Immature natural killer cell (primary cell): ENCODE results near the gene ZPBP2. TPM values are rescaled to one million over a fixed set of nuclear protein-coding genes. Genes with fewer than 3 reads are reported as not detected.
"Not testable (repeated sequence)": the region's sequence is repeated elsewhere in the genome, so short reads cannot be mapped to it uniquely, and the experiment has no call there.

ENCODE experiments used
- DNase-seq, 3 donors: peaks; one replicate each; pipeline ENCODE4 v3.0.0; 2022; ENCODE audit warnings: mixed read lengths in 1 of 3
- H3K27ac Mint-ChIP-seq, 6 donors: one replicate each; pipeline ENCODE4 v1.8.0; 2020; ENCODE audit warnings: mixed read lengths in 6 of 6, mild to moderate bottlenecking in 5 of 6, inconsistent platforms in 4 of 6, moderate library complexity in 3 of 6
- H3K27me3 Mint-ChIP-seq, 3 donors: one replicate each; pipeline ENCODE4 v1.8.0; 2020 to 2021; ENCODE audit warnings: low read depth in 3 of 3, mild to moderate bottlenecking in 3 of 3, mixed read lengths in 3 of 3, moderate library complexity in 3 of 3, inconsistent platforms in 1 of 3
- H3K36me3 Mint-ChIP-seq, 3 donors: one replicate each; pipeline ENCODE4 v1.8.0; 2020; ENCODE audit warnings: mixed read lengths in 3 of 3, inconsistent platforms in 2 of 3, mild to moderate bottlenecking in 2 of 3
- H3K4me1 Mint-ChIP-seq, 2 donors: one replicate each; pipeline ENCODE4 v1.8.0; 2020; ENCODE audit warnings: inconsistent platforms in 2 of 2, mild to moderate bottlenecking in 2 of 2, mixed read lengths in 2 of 2, moderate library complexity in 1 of 2
- H3K4me3 Mint-ChIP-seq, 5 donors: one replicate each; pipeline ENCODE4 v1.8.0; 2020; ENCODE audit warnings: mild to moderate bottlenecking in 5 of 5, mixed read lengths in 5 of 5, inconsistent platforms in 3 of 5, moderate library complexity in 3 of 5
- H3K9me3 Mint-ChIP-seq, 6 donors: one replicate each; pipeline ENCODE4 v1.8.0; 2020; ENCODE audit warnings: mild to moderate bottlenecking in 6 of 6, mixed read lengths in 6 of 6, inconsistent platforms in 4 of 6, moderate library complexity in 3 of 6
- polyA plus RNA-seq, 3 donors: library from polyadenylated mRNA; unstranded; fragments of 300-500 nt; fragmentation: Illumina TruSeq; gene quantifications; one replicate each; pipeline ENCODE4 v1.2.3, GENCODE V29; 2021

Gene ZPBP2
- polyA plus RNA-seq, 3 donors from 2014 or later, result not detected

DNA sequence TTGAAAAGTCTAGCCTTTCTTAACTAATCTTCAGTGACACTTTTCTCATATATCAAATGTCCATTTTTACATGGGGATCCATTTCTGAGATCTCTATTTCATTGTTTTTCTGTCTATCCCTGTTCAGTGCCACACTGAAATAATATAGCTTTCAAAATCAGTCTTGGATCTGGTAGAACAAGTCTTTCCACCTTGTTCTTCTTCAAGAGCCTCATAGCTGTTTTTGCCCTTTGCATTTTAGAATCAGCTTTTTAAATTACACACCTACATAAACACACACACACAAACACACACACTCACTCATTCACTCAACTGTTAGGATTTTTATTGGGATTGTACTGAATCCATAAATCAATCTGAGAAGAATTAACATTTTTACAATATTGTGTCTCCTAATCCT, 31.2 kb downstream of the ZPBP2 start:
- Mint-ChIP-seq H3K27me3 (peaks cover 0 to 5% (median 0%) of the 10 kb centered on the region in 3 donors), H3K4me1 (peaks cover 15% of the 10 kb centered on the region in 2 donors), H3K9me3 (no peaks in the 10 kb centered on the region), H3K36me3 (peaks cover 0 to 11% (median 4%) of the 10 kb centered on the region in 3 donors), H3K27ac (no peak overlapping the region), H3K4me3 (no peak overlapping the region)
- no peak for DNase-seq

DNA sequence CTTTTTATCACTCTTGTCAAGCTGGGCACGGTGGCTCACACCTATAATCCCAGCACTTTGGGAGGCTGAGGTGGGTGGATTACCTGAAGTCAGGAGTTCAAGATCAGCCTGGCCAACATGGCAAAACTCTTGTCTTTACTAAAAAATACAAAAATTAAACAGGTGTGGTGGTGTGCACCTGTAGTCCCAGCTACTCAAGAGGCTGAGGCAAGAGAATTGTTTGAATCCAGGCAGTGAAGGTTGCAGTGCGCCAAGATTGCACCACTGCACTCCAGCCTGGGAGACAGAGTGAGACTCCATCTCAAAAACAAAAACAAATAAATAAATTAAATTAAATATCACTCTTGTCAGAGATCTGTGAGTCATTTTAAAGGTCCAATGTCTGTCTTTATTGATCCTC, 34.0 kb downstream of the ZPBP2 start:
- peaks cover 4 to 21% (median 11%) of the 10 kb centered on the region in 3 donors for H3K36me3 Mint-ChIP-seq
- H3K4me1 Mint-ChIP-seq, result peaks cover 21 to 26% of the 10 kb centered on the region in 2 donors
- not testable (repeated sequence) for H3K4me3 Mint-ChIP-seq, H3K9me3 Mint-ChIP-seq, DNase-seq, H3K27ac Mint-ChIP-seq, H3K27me3 Mint-ChIP-seq

DNA sequence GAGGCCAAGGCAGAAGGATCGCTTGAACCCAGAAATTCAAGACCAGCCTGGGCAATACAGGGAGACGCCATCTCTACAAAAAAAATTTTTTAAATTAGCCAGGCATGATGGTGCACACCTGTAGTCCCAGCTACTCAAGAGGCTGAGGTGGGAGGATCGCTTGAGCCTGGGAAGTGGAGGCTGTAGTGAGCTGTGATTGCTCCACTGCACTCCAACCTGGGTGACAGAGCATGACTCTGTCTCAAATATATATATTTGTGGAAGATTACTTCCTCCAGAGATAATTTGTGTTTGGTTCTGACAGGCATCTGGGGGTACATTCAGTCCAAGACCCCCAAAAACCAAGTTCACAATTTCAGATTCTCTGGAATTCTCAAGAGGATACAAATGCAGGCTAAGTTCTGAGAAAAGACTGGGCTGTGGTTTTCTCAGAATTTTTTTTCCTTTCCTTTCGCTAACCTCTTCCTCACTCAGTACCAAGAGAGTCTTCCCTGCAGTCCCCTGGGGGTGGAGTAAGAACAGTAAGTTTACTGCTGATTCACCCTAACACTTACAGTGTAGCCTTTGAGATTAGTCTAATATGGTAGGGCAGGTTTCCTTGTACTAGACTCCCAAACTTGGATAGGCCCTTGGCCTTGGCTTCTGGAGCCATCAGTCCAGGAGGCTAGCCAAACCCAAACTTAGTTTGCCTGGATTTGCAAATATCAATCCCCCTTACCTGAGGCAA, 35.3 kb downstream of the ZPBP2 start:
- H3K4me1 Mint-ChIP-seq, result peaks cover 21 to 26% of the 10 kb centered on the region in 2 donors
- peaks cover 4 to 25% (median 13%) of the 10 kb centered on the region in 3 donors for H3K36me3 Mint-ChIP-seq
- H3K27me3 Mint-ChIP-seq, result no peaks in the 10 kb centered on the region
- peak overlapping the region; percentile 60 to 82 (median 65) for H3K4me3 Mint-ChIP-seq
- H3K9me3 Mint-ChIP-seq, result no peaks in the 10 kb centered on the region
- peak overlapping the region; percentile 66 to 86 (median 76) for H3K27ac Mint-ChIP-seq
- DNase-seq, result peak; percentile 14 to 44 (median 16)

DNA sequence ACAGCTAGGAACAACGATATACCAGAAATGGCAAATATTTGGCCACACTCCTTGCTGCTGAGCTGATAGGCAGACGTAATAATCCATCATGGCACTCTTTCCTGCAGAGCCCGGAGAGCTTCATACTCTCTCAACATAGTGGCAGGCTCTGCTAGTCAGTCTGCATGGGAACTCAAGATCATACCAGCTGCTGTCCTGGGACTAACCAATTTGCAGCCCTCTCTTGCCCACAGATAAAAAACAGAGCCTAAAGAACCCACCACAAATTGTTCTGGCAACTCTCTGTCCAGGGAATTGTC, 36.9 kb downstream of the ZPBP2 start:
- Mint-ChIP-seq H3K4me3 (no peak overlapping the region), H3K4me1 (peaks cover 21 to 26% of the 10 kb centered on the region in 2 donors), H3K9me3 (no peaks in the 10 kb centered on the region), H3K27ac (peak overlapping the region in 1 of 6 donors; percentile 78), H3K36me3 (peaks cover 11 to 37% (median 18%) of the 10 kb centered on the region in 3 donors), H3K27me3 (no peaks in the 10 kb centered on the region)
- DNase-seq, result no peak

DNA sequence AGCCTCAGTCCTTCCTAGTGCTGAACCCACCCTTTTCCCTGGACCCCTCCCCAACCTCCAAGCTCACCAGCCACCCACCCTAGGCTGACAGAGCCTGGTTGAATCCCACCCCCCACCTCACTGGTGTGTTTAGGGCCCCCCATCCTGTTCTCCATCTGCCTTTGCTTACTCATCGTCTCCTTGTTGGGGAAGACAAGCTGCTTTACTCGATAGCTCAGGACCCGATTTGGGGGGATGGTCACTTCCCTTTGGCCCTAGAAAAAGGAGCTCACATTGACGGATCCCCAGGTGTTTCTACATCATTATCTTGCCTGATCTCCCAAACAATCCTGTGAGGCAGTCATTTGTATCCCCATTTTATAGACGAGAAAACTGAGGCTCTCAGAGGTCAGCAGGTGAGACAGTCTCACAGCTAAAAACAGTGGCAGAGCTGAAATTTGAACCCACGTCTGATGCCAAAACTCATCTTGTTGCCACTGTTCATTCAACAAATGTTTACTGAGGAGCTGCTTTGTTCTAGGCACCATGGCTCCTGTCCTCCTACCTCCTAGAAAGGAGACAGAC, 40.9 kb downstream of the ZPBP2 start:
- Mint-ChIP-seq H3K4me1 (peaks cover 10 to 13% of the 10 kb centered on the region in 2 donors), H3K27me3 (no peaks in the 10 kb centered on the region), H3K9me3 (no peaks in the 10 kb centered on the region), H3K27ac (no peak overlapping the region), H3K4me3 (no peak overlapping the region), H3K36me3 (peaks cover 14 to 56% (median 21%) of the 10 kb centered on the region in 3 donors)
- no peak for DNase-seq

DNA sequence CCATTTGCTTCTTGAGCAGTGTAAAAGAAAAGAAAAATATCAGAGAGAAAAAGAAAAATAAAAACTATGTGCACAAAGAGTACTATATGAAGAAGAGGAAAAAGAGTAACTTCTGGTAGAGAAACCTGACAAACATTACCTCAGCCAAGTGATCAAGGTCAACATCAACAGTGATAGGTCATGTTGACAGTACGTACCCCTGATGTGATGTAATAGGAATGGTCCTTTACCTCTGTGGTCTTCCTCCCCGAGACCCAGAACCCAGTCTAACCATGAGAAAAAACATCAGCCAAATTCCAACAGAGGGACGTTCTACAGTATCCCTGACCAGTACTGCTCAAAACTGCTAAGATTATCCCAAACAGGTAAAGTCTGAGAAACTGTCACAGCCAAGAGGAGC, 46.0 kb downstream of the ZPBP2 start:
- Mint-ChIP-seq H3K36me3 (peaks cover 17 to 65% (median 31%) of the 10 kb centered on the region in 3 donors), H3K27me3 (no peaks in the 10 kb centered on the region), H3K27ac (no peak overlapping the region), H3K9me3 (no peaks in the 10 kb centered on the region), H3K4me3 (no peak overlapping the region), H3K4me1 (peaks cover 4 to 5% of the 10 kb centered on the region in 2 donors)
- DNase-seq, result no peak

DNA sequence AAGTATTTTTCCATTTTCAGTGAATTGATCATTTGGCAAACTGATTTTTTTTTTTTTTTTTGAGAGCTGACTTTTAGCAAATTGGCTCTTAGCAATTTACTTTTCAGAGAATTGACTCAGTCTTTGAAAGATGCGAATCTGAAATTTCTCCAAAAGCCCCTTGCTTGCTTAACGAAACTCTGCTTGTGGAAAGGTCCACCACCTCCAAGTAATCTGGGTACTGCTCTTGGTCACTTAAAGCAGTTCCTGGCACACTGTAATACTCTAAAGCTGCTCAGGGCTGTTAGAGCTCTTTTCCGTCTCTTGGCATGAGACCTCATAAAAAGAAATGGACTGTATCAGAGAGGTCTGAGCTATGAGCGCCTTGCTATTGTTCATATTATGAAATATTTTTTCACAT, 47.6 kb downstream of the ZPBP2 start:
- Mint-ChIP-seq H3K27me3 (peaks cover 0 to 1% (median 0%) of the 10 kb centered on the region in 3 donors), H3K9me3 (no peaks in the 10 kb centered on the region), H3K36me3 (peaks cover 11 to 54% (median 27%) of the 10 kb centered on the region in 3 donors), H3K27ac (peak overlapping the region in 1 of 6 donors; percentile 17), H3K4me3 (no peak overlapping the region), H3K4me1 (peaks cover 6 to 9% of the 10 kb centered on the region in 2 donors)
- DNase-seq, result no peak

DNA sequence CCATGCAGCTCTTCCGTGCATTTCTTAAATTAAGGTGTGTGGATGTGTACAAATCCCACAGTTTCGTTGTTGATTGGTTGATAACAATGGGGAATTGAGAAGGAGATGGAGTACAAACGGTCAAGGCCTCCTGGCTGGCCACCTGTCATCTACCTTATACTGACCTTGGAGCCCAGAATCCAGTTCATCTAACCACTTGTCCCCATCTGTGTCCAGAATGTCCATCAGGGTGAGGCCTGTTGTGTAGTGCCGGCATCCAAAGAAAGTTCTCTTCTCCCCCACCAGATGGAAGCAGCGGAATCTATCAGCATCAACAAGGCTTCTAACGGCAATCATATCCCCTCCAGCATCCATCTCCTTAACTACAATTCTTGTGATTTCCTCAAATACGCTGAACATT, 48.9 kb downstream of the ZPBP2 start:
- H3K4me1 Mint-ChIP-seq, result peaks cover 16 to 23% of the 10 kb centered on the region in 2 donors
- H3K9me3 Mint-ChIP-seq, result no peaks in the 10 kb centered on the region
- H3K36me3 Mint-ChIP-seq, result peaks cover 11 to 44% (median 23%) of the 10 kb centered on the region in 3 donors
- DNase-seq, result no peak
- peaks cover 0 to 1% (median 0%) of the 10 kb centered on the region in 3 donors for H3K27me3 Mint-ChIP-seq
- no peak overlapping the region for H3K4me3 Mint-ChIP-seq
- peak overlapping the region in 1 of 6 donors; percentile 73 for H3K27ac Mint-ChIP-seq

DNA sequence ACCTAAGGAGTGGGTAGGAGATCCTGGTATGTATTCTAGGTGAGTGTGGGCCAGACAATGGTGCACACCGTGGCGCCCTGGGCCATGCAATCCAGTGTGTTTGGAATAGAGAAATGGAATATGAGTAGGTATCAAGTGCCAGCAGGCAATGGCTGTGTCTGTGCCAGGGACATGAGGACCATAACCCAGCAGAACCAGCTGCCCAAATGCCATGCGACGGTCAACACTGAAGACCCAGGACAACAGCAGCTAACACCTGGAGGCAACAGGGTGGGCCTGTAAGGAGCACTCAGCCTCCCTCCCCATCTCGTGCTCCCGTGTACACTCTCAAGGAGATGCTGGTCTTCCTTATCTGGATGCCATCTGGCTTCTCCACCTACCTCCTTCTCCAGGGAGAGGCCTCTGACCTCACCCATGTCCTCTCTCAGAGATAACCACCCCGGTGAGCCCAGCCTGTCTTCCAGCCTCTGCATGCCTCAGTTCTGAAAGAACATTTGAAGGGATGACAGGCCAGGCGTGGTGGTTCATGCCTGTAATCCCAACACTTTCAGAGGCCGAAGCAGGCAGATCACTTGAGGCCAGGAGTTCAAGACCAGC, 51.2 kb downstream of the ZPBP2 start:
- Mint-ChIP-seq H3K4me1 (peaks cover 28% of the 10 kb centered on the region in 2 donors), H3K4me3 (no peak overlapping the region), H3K27ac (peak overlapping the region in 1 of 6 donors; percentile 9), H3K27me3 (peaks cover 0 to 1% (median 0%) of the 10 kb centered on the region in 3 donors), H3K9me3 (no peaks in the 10 kb centered on the region), H3K36me3 (peaks cover 7 to 35% (median 13%) of the 10 kb centered on the region in 3 donors)
- DNase-seq, result no peak

DNA sequence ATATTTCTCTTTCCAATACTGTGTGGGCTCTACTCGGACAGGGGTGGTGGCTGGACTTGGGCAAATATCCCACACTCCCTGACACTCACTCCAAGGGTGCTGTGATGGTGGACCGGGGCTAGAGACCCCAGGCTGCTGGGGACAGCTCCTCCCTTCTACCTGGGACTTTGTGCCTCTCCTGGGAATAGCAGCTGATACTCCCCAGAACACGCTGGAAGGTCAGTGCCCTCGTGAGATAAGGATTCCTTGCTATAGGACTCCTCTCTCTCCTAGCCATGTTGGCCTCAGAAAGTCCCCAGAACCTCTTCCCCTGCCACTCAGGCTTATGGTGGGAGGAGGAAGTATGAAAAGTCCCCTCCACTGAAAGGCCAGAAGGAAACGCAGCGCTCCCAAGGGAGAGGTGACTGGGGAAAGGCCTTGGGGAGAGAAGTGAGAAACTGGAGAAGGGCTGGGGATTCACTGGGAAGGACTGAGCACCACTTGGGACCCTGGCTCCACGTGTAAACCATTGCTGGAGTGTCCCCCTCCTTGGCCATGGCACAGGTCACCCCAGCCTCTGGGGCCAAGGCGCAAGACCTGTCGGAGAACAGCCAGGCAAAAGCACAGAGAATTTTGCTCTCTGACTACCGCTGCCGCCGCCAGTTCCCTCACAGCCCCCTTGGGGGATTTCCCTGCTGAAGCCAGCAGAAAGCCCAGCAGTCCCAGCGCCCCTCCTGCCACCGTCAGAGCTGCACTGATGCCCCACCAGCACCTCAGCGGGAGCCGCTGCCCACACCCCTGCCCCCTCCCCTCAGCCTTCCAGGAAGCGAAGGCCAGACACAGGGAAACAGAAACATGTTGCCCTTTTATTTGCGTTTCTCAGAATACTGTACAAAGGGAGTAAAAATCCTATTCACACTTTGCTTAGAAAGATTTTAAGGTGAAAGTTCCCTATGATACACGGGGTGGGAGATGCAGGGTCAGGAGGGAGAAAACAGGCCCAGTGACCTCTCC, 52.5 kb downstream of the ZPBP2 start:
- no peak for DNase-seq
- peaks cover 0 to 1% (median 0%) of the 10 kb centered on the region in 3 donors for H3K27me3 Mint-ChIP-seq
- peaks cover 41% of the 10 kb centered on the region in 2 donors for H3K4me1 Mint-ChIP-seq
- peak overlapping the region; percentile 17 to 67 (median 54) for H3K27ac Mint-ChIP-seq
- no peaks in the 10 kb centered on the region for H3K9me3 Mint-ChIP-seq
- H3K36me3 Mint-ChIP-seq, result peaks cover 6 to 30% (median 13%) of the 10 kb centered on the region in 3 donors
- no peak overlapping the region for H3K4me3 Mint-ChIP-seq

DNA sequence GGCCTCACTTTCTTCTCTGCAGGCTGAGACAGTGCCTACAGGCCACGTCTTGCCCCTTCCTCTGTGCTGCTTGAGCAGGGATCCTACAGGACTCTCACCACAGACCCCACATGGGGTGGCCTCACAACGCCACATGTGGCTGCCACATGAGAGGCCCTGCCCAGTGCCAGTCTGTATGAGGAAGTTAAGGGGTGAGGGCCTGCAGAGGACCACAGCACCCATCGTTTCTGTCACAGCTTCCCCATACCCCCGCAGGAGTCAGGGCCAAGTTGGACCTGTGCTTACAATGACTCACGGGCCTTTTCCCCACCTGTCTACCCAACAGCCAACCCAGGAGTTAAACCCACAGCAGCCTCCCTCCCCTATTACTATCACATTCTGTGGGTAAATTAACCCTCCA, 53.3 kb downstream of the ZPBP2 start:
- no peak for DNase-seq
- Mint-ChIP-seq H3K36me3 (peaks cover 6 to 26% (median 13%) of the 10 kb centered on the region in 3 donors), H3K4me1 (peaks cover 49 to 50% of the 10 kb centered on the region in 2 donors), H3K27ac (peak overlapping the region in 5 of 6 donors; percentile 36 to 73 (median 60)), H3K27me3 (peaks cover 0 to 3% (median 0%) of the 10 kb centered on the region in 3 donors), H3K9me3 (no peaks in the 10 kb centered on the region), H3K4me3 (no peak overlapping the region)

DNA sequence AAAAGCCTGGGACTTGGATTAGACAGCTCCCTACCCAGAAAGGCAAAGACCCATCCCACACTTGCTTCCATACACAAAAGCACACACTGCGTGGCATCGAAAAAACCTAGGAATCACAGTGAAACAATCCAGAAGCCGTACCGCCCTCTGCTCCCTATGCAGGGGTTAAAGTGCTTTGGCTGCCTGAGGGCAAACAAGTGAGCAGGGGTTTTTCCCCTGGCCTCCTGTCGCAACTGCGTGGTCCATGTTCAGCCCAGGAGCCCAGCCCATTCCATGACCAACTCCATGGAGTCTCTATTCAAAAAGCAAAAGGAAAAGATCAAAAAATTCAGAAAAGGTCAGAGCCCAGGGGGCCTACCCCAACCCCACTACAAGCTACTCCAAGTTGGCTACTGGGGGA, 54.0 kb downstream of the ZPBP2 start:
- H3K9me3 Mint-ChIP-seq, result no peaks in the 10 kb centered on the region
- peaks cover 0 to 3% (median 0%) of the 10 kb centered on the region in 3 donors for H3K27me3 Mint-ChIP-seq
- no peak for DNase-seq
- H3K4me1 Mint-ChIP-seq, result peaks cover 53 to 54% of the 10 kb centered on the region in 2 donors
- H3K4me3 Mint-ChIP-seq, result no peak overlapping the region
- peak overlapping the region in 2 of 6 donors; percentile 64 to 73 for H3K27ac Mint-ChIP-seq
- peaks cover 4 to 19% (median 11%) of the 10 kb centered on the region in 3 donors for H3K36me3 Mint-ChIP-seq

DNA sequence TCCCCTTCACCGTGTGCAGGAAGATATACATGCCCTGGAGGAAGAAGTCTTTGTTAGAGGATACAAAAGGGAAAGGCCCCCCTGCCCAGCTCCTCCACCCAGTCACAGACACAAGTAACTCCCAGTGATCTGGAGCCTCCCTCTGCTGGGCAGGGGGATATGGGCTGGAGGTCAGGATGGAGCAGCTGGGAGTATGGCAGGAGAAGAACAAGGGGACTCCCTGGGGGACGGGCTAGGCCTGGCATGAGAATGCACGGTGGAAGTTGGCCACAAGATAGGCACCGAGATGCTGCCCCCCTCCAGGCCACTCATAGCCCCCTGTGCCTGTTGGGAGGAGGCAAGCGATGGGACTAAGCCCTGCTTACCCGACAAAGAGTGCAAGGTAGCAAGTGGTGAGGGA, 55.2 kb downstream of the ZPBP2 start:
- Mint-ChIP-seq H3K36me3 (peaks cover 3 to 10% (median 3%) of the 10 kb centered on the region in 3 donors), H3K4me1 (peaks cover 61% of the 10 kb centered on the region in 2 donors), H3K27me3 (peaks cover 0 to 3% (median 0%) of the 10 kb centered on the region in 3 donors), H3K27ac (peak overlapping the region in 2 of 6 donors; percentile 62 to 71), H3K4me3 (peak overlapping the region in 1 of 5 donors; percentile 32), H3K9me3 (no peaks in the 10 kb centered on the region)
- no peak for DNase-seq
